ENCODE data around the gene GRWD1. TPM values are rescaled to one million over a fixed set of nuclear protein-coding genes. Genes with fewer than 3 reads are reported as not detected.

GRWD1 gene
- total and polyA plus RNA-seq, 2 of the 13 experiments (the other 11 are each of a cell fraction or from before 2014, with no cell fraction given): 10.8 to 46.6 TPM

GRCh38 chr19:48500830-48501493, 55.2 kb downstream of the GRWD1 start (continued):
- TF ChIP-seq ESRRA (CRISPR knock-in tag; IDR thresholded peaks at IDR 0.05; ENCODE audit: low read depth): no peak
- no peak for TF ChIP-seq ZNF513 (CRISPR knock-in tag; conservative IDR thresholded peaks at IDR 0.05)
- no peak for TF ChIP-seq MAFF (IDR thresholded peaks at IDR 0.05; ENCODE audit: low read depth, low read length)
- no peak for TF ChIP-seq ZNF75D (CRISPR knock-in tag; IDR thresholded peaks at IDR 0.05; ENCODE audit: borderline replicate concordance)
- TF ChIP-seq ETV5 (CRISPR knock-in tag; IDR thresholded peaks at IDR 0.05; ENCODE audit: borderline replicate concordance): no peak
- no peak for TF ChIP-seq JARID2 (CRISPR knock-in tag; IDR thresholded peaks at IDR 0.05; ENCODE audit: insufficient replicate concordance)
- TF ChIP-seq FOXO4 (CRISPR knock-in tag; conservative IDR thresholded peaks at IDR 0.05): no peak
- TF ChIP-seq ZBTB1 (CRISPR knock-in tag; IDR thresholded peaks at IDR 0.05; ENCODE audit: borderline replicate concordance): no peak
- 0 out of 2 replicates have a peak, but pooled peaks have one; percentile 27 for TF ChIP-seq HIVEP1 (CRISPR knock-in tag; IDR thresholded peaks at IDR 0.05)
- no peak for TF ChIP-seq POLR2AphosphoS5 (IDR thresholded peaks at IDR 0.05; ENCODE audit: low read depth, low read length)
- no peak for TF ChIP-seq ATAD3A (CRISPR knock-in tag; IDR thresholded peaks at IDR 0.05)
- no peak for TF ChIP-seq MLX (CRISPR knock-in tag; IDR thresholded peaks at IDR 0.05)
- TF ChIP-seq ATF7-NPFF (CRISPR knock-in tag; IDR thresholded peaks at IDR 0.05; ENCODE audit: low read depth): no peak
- no peak for TF ChIP-seq RXRA (CRISPR knock-in tag; IDR thresholded peaks at IDR 0.05)
- TF ChIP-seq CEBPZ (IDR thresholded peaks at IDR 0.05; ENCODE audit: low read length): no peak
- no peak for TF ChIP-seq RFXANK (CRISPR knock-in tag; IDR thresholded peaks at IDR 0.05)
- no peak for TF ChIP-seq CBX2 (IDR thresholded peaks at IDR 0.05; ENCODE audit: low read depth, low read length)
- TF ChIP-seq CBX2 (CRISPR knock-in tag; IDR thresholded peaks at IDR 0.05; ENCODE audit: low read depth): no peak
- no peak for TF ChIP-seq LBX2 (CRISPR knock-in tag; IDR thresholded peaks at IDR 0.05; ENCODE audit: borderline replicate concordance)
- TF ChIP-seq ZEB1 (IDR thresholded peaks at IDR 0.05; ENCODE audit: insufficient replicate concordance, low read depth): no peak
- no peak for TF ChIP-seq ZNF296 (CRISPR knock-in tag; conservative IDR thresholded peaks at IDR 0.05)
- TF ChIP-seq ZNF230 (CRISPR knock-in tag; IDR thresholded peaks at IDR 0.05): no peak

All from HepG2 (cell line).